Breast epithelium (tissue), 4 donors: ENCODE results near the gene OXSR1. TPM values are rescaled to one million over a fixed set of nuclear protein-coding genes. Genes with fewer than 3 reads are reported as not detected.

ENCODE experiments used
- DNase-seq, 2 donors: peaks; one replicate each; pipeline ENCODE4 v3.0.0-alpha.2; 2019; ENCODE audit warnings: low spot score in 2 of 2
- H3K27ac ChIP-seq, 2 donors: fragments of 200-600 bp; sonication (generic) in 1 of 2; one replicate each; pipeline ENCODE4 v1.5.1; 2016 to 2019; ENCODE audit warnings: mild to moderate bottlenecking in 1 of 2
- H3K27me3 ChIP-seq, 2 donors: fragments of 200-600 bp; sonication (generic) in 1 of 2; one replicate each; pipeline versions ENCODE4 v1.5.1 to v1.6.0; 2017 to 2019; ENCODE audit warnings: control low read depth in 1 of 2, mild to moderate bottlenecking in 1 of 2
- H3K36me3 ChIP-seq: fragments of 200-600 bp; one replicate; pipeline ENCODE4 v1.5.1; 2019
- H3K4me1 ChIP-seq, 2 donors: fragments of 200-600 bp; sonication (generic); one replicate each; pipeline ENCODE4 v1.5.1; 2016 to 2019; ENCODE audit warnings: control low read depth in 1 of 2
- H3K4me3 ChIP-seq, 3 donors: fragments of 200-600 bp; sonication (generic); 1 replicate in 2 of 3; 2 replicates in 1 of 3; pipeline ENCODE4 v1.5.1; 2016 to 2019; ENCODE audit warnings: mild to moderate bottlenecking in 3 of 3, moderate library complexity in 2 of 3
- H3K9me3 ChIP-seq, 2 donors: fragments of 200-600 bp; sonication (generic) in 1 of 2; one replicate each; pipeline ENCODE4 v1.5.1; 2016 to 2019; ENCODE audit warnings: control low read depth in 1 of 2
- POLR2A ChIP-seq: fragments of 450-650 bp; IDR thresholded peaks from one replicate; pipeline ENCODE4 v1.6.1; 2016; ENCODE audit warnings: antibody characterized with exemption, mild to moderate bottlenecking, moderate library complexity
- POLR2AphosphoS5 ChIP-seq, 3 donors: sonication (generic); formaldehyde crosslinking; IDR thresholded peaks; one replicate each; pipeline ENCODE4 v1.6.1; 2017; ENCODE audit warnings: antibody characterized with exemption in 3 of 3
- intact Hi-C: fragments of 100-400 bp; cut with DNase I; formaldehyde crosslinking; loops from one replicate; pipeline ENCODE4 v1.15.1; 2023; ENCODE audit warnings: low total_unique reads
- total RNA-seq, 3 donors: library from RNA; depleted of rRNA; stranded (reverse); fragments of >200 nt; gene quantifications; one replicate each; pipeline ENCODE4 v1.1.0, GENCODE V29; 2016
- TF ChIP-seq, protein P1 (sequence below), 3 donors: fragments of 450-650 bp; IDR thresholded peaks; one replicate each; pipeline ENCODE4 v1.5.1; 2016 to 2017; ENCODE audit warnings: antibody characterized with exemption in 3 of 3, mild to moderate bottlenecking in 3 of 3, moderate library complexity in 3 of 3

Gene OXSR1
- total RNA-seq, 3 donors from 2014 or later = 29.0 to 41.6 (median 33.1) TPM

GRCh38 chr3:38148311-38148882 is 16.9 kb upstream of the OXSR1 start:
- DNase-seq = no peak
- Histone ChIP-seq H3K4me1 (no peaks in the 10 kb centered on the region), H3K27me3 (no peaks in the 10 kb centered on the region), H3K9me3 (peaks cover 0 to 7% of the 10 kb centered on the region in 2 donors), H3K27ac (no peak overlapping the region), H3K4me3 (no peak overlapping the region), H3K36me3 (no peaks in the 10 kb centered on the region)
- TF ChIP-seq POLR2AphosphoS5 (IDR thresholded peaks at IDR 0.05) (no peak), POLR2A (no peak)
- TF ChIP-seq, protein P1, sequence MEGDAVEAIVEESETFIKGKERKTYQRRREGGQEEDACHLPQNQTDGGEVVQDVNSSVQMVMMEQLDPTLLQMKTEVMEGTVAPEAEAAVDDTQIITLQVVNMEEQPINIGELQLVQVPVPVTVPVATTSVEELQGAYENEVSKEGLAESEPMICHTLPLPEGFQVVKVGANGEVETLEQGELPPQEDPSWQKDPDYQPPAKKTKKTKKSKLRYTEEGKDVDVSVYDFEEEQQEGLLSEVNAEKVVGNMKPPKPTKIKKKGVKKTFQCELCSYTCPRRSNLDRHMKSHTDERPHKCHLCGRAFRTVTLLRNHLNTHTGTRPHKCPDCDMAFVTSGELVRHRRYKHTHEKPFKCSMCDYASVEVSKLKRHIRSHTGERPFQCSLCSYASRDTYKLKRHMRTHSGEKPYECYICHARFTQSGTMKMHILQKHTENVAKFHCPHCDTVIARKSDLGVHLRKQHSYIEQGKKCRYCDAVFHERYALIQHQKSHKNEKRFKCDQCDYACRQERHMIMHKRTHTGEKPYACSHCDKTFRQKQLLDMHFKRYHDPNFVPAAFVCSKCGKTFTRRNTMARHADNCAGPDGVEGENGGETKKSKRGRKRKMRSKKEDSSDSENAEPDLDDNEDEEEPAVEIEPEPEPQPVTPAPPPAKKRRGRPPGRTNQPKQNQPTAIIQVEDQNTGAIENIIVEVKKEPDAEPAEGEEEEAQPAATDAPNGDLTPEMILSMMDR (IDR thresholded peaks at IDR 0.05) = no peak
- intact Hi-C loops = no loop called here

DNA sequence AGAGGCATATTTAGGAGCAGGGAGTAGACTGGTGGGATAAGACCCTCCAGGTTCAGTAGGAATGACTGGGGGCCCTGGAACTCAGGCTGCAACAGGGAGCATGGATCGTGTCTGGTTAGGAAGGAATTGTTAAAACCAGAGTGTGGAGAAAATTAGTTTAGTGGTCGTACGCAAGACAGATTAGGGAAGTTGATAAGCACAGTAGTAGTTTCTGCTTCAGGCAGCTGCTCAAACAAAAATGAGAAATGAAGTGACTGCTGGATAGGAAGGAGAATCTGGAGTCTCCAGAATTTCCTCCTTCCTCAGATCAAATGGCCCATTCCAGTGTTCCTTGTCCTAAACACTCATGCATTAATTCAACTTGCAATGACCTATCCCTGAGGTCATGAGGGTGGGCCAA is 15.6 kb upstream of the OXSR1 start:
- peaks cover 0 to 7% of the 10 kb centered on the region in 2 donors for H3K9me3 ChIP-seq
- H3K4me3 ChIP-seq = no peak overlapping the region
- H3K4me1 ChIP-seq = no peaks in the 10 kb centered on the region
- H3K27me3 ChIP-seq = no peaks in the 10 kb centered on the region
- intact Hi-C loops = no loop called here
- no peak for DNase-seq
- TF ChIP-seq, protein P1 (IDR thresholded peaks at IDR 0.05) = no peak
- TF ChIP-seq POLR2A = no peak
- TF ChIP-seq POLR2AphosphoS5 (IDR thresholded peaks at IDR 0.05) = no peak
- H3K27ac ChIP-seq = no peak overlapping the region
- H3K36me3 ChIP-seq = no peaks in the 10 kb centered on the region

- intact Hi-C loops = loop anchor here (1.0 kb wide), 1 partner anchor 19 kb away; no protein-coding TSS in a partner anchor
- no peak for DNase-seq
- TF ChIP-seq POLR2AphosphoS5 (IDR thresholded peaks at IDR 0.05) = no peak
- TF ChIP-seq POLR2A = no peak
- TF ChIP-seq, protein P1 (IDR thresholded peaks at IDR 0.05) = no peak
- Histone ChIP-seq H3K27me3 (no peaks in the 10 kb centered on the region), H3K4me1 (no peaks in the 10 kb centered on the region), H3K27ac (no peak overlapping the region), H3K9me3 (peaks cover 0 to 7% of the 10 kb centered on the region in 2 donors), H3K36me3 (no peaks in the 10 kb centered on the region), H3K4me3 (no peak overlapping the region)
Observed at GRCh38 chr3:38150780-38151528, 14.4 kb upstream of the OXSR1 start.

GRCh38 chr3:38151667-38152265 is 13.6 kb upstream of the OXSR1 start:
- Histone ChIP-seq H3K27me3 (no peaks in the 10 kb centered on the region), H3K27ac (no peak overlapping the region), H3K4me3 (no peak overlapping the region), H3K9me3 (peaks cover 0 to 7% of the 10 kb centered on the region in 2 donors), H3K36me3 (no peaks in the 10 kb centered on the region), H3K4me1 (no peaks in the 10 kb centered on the region)
- no peak for DNase-seq
- TF ChIP-seq POLR2AphosphoS5 (IDR thresholded peaks at IDR 0.05) (no peak), POLR2A (no peak)
- TF ChIP-seq, protein P1 (IDR thresholded peaks at IDR 0.05) = no peak
- intact Hi-C loops = loop anchor here (1.0 kb wide), 1 partner anchor 19 kb away; no protein-coding TSS in a partner anchor

GRCh38 chr3:38152609-38153008 is 12.7 kb upstream of the OXSR1 start:
- Histone ChIP-seq H3K4me3 (no peak overlapping the region), H3K27ac (no peak overlapping the region), H3K27me3 (no peaks in the 10 kb centered on the region), H3K36me3 (no peaks in the 10 kb centered on the region), H3K4me1 (no peaks in the 10 kb centered on the region), H3K9me3 (no peaks in the 10 kb centered on the region)
- TF ChIP-seq POLR2A (no peak), POLR2AphosphoS5 (IDR thresholded peaks at IDR 0.05) (no peak)
- TF ChIP-seq, protein P1 (IDR thresholded peaks at IDR 0.05) = no peak
- intact Hi-C loops = no loop called here
- DNase-seq = no peak
